Left lung (tissue), 10 donors: ENCODE measurements around the gene EPO. TPM values are rescaled to one million over a fixed set of nuclear protein-coding genes. Genes with fewer than 3 reads are reported as not detected.

Source experiments
- ATAC-seq: fragments of 200-7000 bp; cut with Tn5 transposase; one replicate; pipeline ENCODE4 v1.9.1; 2020; ENCODE audit warnings: moderate library complexity
- DNase-seq, 4 donors: peaks; one replicate each; pipeline ENCODE4 v3.0.0-alpha.2; 2013 to 2020
- H3K27ac ChIP-seq, 2 donors: fragments of 200-600 bp; sonication (generic) in 1 of 2; one replicate each; pipeline versions ENCODE4 v1.5.0 to v1.8.0; 2020 to 2021
- H3K27me3 ChIP-seq, 2 donors: fragments of 200-600 bp; sonication (generic) in 1 of 2; one replicate each; pipeline versions ENCODE4 v1.5.0 to v1.8.0; 2020 to 2021
- H3K36me3 ChIP-seq, 2 donors: fragments of 200-600 bp; sonication (generic) in 1 of 2; one replicate each; pipeline versions ENCODE4 v1.5.0 to v1.8.0; 2020 to 2021
- H3K4me1 ChIP-seq, 2 donors: fragments of 200-600 bp; one replicate each; pipeline ENCODE4 v1.8.0; 2021
- H3K4me3 ChIP-seq, 2 donors: fragments of 200-600 bp; sonication (generic) in 1 of 2; one replicate each; pipeline versions ENCODE4 v1.5.0 to v1.8.0; 2020 to 2021; ENCODE audit warnings: mild to moderate bottlenecking in 1 of 2
- H3K9me3 ChIP-seq, 2 donors: fragments of 200-600 bp; sonication (generic) in 1 of 2; one replicate each; pipeline versions ENCODE4 v1.5.0 to v1.8.0; 2020 to 2021
- CTCF ChIP-seq, 2 donors: fragments of 200-600 bp; sonication (generic) in 1 of 2; IDR thresholded peaks; one replicate each; pipeline versions ENCODE4 v1.5.0 to v1.8.0; 2021; ENCODE audit warnings: antibody characterized with exemption in 2 of 2
- intact Hi-C, 2 donors: fragments of 100-400 bp; cut with DNase I; formaldehyde crosslinking; loops; one replicate each; pipeline versions ENCODE4 v1.11.2 to v1.14.2; 2022
- polyA plus RNA-seq, 6 donors: library from polyadenylated mRNA; unstranded; fragments of 120-200 nt; gene quantifications; one replicate each; pipeline ENCODE4 v1.2.1, GENCODE V29; 2013; ENCODE audit not compliant: insufficient read length in 6 of 6
- total RNA-seq, 2 donors: library from RNA; stranded (reverse); fragmentation: NEBNext Ultra II Directional; extraction: Animal tissue kit (Norgen Biotek cat#: 25700); gene quantifications; one replicate each; pipeline ENCODE4 v1.2.1, GENCODE V29; 2021
- donor health status: DM: no; HTN: yes; CAD: no.
- donor health status: DM: no; HTN: no; CAD: no.

EPO gene
- total and polyA plus RNA-seq, 8 donors = 0.20 to 0.34 (median 0.28) TPM; not detected in 5

- ATAC-seq (no peak), DNase-seq (no peak)
- no peak for TF ChIP-seq CTCF (IDR thresholded peaks at IDR 0.05)
- intact Hi-C loops = no loop called here
- H3K9me3 ChIP-seq = no peaks in the 10 kb centered on the region
- peaks cover 0 to 31% of the 10 kb centered on the region in 2 donors for H3K27me3 ChIP-seq
- no peak overlapping the region for H3K4me3 ChIP-seq
- H3K36me3 ChIP-seq = no peaks in the 10 kb centered on the region
- H3K4me1 ChIP-seq = peaks cover 4 to 8% of the 10 kb centered on the region in 2 donors
- no peak overlapping the region for H3K27ac ChIP-seq
These were observed 7.9 kb downstream of the EPO start for GRCh38 chr7:100728196-100728595.

GRCh38 chr7:100730136-100730800, 10.0 kb downstream of the EPO start:
- Histone ChIP-seq H3K36me3 (no peaks in the 10 kb centered on the region), H3K27ac (no peak overlapping the region), H3K9me3 (no peaks in the 10 kb centered on the region), H3K27me3 (peaks cover 0 to 35% of the 10 kb centered on the region in 2 donors), H3K4me3 (no peak overlapping the region), H3K4me1 (peaks cover 2 to 3% of the 10 kb centered on the region in 2 donors)
- no peak for TF ChIP-seq CTCF (IDR thresholded peaks at IDR 0.05)
- no peak for DNase-seq
- intact Hi-C loops = no loop called here
- ATAC-seq = no peak

- DNase-seq (peak in 1 of 4 donors; percentile 15), ATAC-seq (no peak)
- TF ChIP-seq CTCF (IDR thresholded peaks at IDR 0.05) = no peak
- Histone ChIP-seq H3K9me3 (no peaks in the 10 kb centered on the region), H3K27ac (no peak overlapping the region), H3K4me3 (no peak overlapping the region), H3K36me3 (no peaks in the 10 kb centered on the region), H3K4me1 (no peaks in the 10 kb centered on the region), H3K27me3 (peaks cover 0 to 40% of the 10 kb centered on the region in 2 donors)
- intact Hi-C loops = no loop called here
These were observed 11.8 kb downstream of the EPO start for GRCh38 chr7:100731937-100732636.

GRCh38 chr7:100735730-100736129, 15.5 kb downstream of the EPO start:
- ATAC-seq = no peak
- Histone ChIP-seq H3K27ac (no peak overlapping the region), H3K4me3 (no peak overlapping the region), H3K9me3 (no peaks in the 10 kb centered on the region), H3K27me3 (peaks cover 0 to 32% of the 10 kb centered on the region in 2 donors), H3K4me1 (no peaks in the 10 kb centered on the region), H3K36me3 (no peaks in the 10 kb centered on the region)
- DNase-seq = no peak
- TF ChIP-seq CTCF (IDR thresholded peaks at IDR 0.05) = no peak
- intact Hi-C loops = no loop called here

- ATAC-seq (no peak), DNase-seq (no peak)
- H3K4me1 ChIP-seq = no peaks in the 10 kb centered on the region
- peaks cover 0 to 26% of the 10 kb centered on the region in 2 donors for H3K27me3 ChIP-seq
- H3K9me3 ChIP-seq = no peaks in the 10 kb centered on the region
- H3K27ac ChIP-seq = no peak overlapping the region
- H3K4me3 ChIP-seq = no peak overlapping the region
- no peaks in the 10 kb centered on the region for H3K36me3 ChIP-seq
- intact Hi-C loops = no loop called here
- no peak for TF ChIP-seq CTCF (IDR thresholded peaks at IDR 0.05)
These were observed 16.4 kb downstream of the EPO start for GRCh38 chr7:100736671-100737070.
